ENCODE measurements around the gene ZFP62. TPM values are rescaled to one million over a fixed set of nuclear protein-coding genes. Genes with fewer than 3 reads are reported as not detected.
A peak's percentile ranks its signal among the peaks of the same experiment; 100 is the strongest.

ZFP62 gene
- total RNA-seq, 2 experiments from 2014 or later = 22.6 to 24.9 TPM

GRCh38 chr5:180866985-180867384 is 5.9 kb upstream of the ZFP62 start:
- no peak for TF ChIP-seq CTCF (IDR thresholded peaks at IDR 0.05)
- intact Hi-C loops (cut with DNase I, micrococcal nuclease) = loop anchor here in 1 of 2 experiments (5.0 to 10.0 kb wide), 2 partner anchors 85 to 572 kb away; partner anchors contain the start of gene MAPK9
- no peaks in the 10 kb centered on the region for H3K9me3 Mint-ChIP-seq
- no peak overlapping the region for H3K4me3 Mint-ChIP-seq
- H3K27ac ChIP-seq (ENCODE audit: low read depth in 1 of 2, low read length in 2 of 2) = no peak overlapping the region
- no peaks in the 10 kb centered on the region for H3K4me1 ChIP-seq (ENCODE audit: insufficient read depth, low read length)
- H3K27me3 ChIP-seq (ENCODE audit: control insufficient read depth in 1 of 2, insufficient read depth in 2 of 2, low read length in 2 of 2) = no peaks in the 10 kb centered on the region
- H3K27me3 Mint-ChIP-seq = peaks cover 26% of the 10 kb centered on the region
- ChIA-PET POLR2A (interaction anchor here (0.7 kb wide), 2 partner anchors 57 to 81 kb away, joined by 4 read pairs; no protein-coding TSS in a partner anchor), CTCF (interaction anchor here (1.1 to 3.3 kb wide), 3 partner anchors 54 to 83 kb away, joined by 3 to 13 read pairs (median 5); no protein-coding TSS in a partner anchor)
- H3K36me3 ChIP-seq (ENCODE audit: insufficient read depth, low read length) = no peaks in the 10 kb centered on the region
- ATAC-seq (ENCODE audit: poor library complexity) (no peak), DNase-seq (no peak)
- no peaks in the 10 kb centered on the region for H3K4me1 Mint-ChIP-seq (ENCODE audit: low read depth)
- H3K36me3 Mint-ChIP-seq (ENCODE audit: low read depth) = no peaks in the 10 kb centered on the region
- no peak overlapping the region for H3K4me3 ChIP-seq (ENCODE audit: low read length)
- H3K9me3 ChIP-seq (ENCODE audit: control insufficient read depth in 1 of 2, insufficient read depth in 1 of 2, low read length in 2 of 2) = no peaks in the 10 kb centered on the region
- no peak overlapping the region for H3K27ac Mint-ChIP-seq

DNA sequence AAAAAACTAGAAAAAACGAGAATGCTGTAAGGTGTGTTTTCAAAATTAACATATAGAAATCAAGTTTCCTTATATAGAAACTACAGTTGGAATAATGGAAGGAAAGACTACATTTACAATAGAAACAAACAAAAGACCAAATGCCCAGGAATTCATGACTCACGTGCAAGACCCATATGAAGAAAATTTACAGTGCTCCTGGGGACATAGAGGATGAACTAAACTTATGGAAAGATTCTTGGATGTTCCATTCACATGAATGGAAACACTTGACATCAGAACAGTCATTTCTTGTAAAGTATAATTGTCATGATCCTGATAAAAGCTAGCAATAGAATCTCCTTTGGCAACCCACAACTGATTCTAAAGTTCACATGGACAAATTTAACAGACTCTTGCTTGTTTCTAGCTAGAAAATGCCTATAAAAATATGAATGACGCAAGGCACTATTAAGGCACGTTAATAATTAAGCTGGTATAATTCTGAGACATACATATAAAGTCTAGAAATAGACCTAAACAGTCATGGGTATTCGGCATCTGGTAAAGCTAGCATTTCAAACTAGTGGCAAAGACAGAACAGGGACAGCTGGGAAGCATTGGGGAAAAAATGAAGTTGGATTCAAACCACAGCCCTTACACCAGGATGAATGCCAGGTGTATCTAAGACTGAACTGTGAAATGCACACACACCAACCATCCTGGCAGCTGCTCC is 5.1 kb upstream of the ZFP62 start:
- no peak overlapping the region for H3K27ac Mint-ChIP-seq
- no peaks in the 10 kb centered on the region for H3K9me3 ChIP-seq (ENCODE audit: control insufficient read depth in 1 of 2, insufficient read depth in 1 of 2, low read length in 2 of 2)
- intact Hi-C loops (cut with DNase I, micrococcal nuclease) = loop anchor here in 1 of 2 experiments (5.0 to 10.0 kb wide), 2 partner anchors 84 to 571 kb away; partner anchors contain the start of gene MAPK9
- H3K4me1 ChIP-seq (ENCODE audit: insufficient read depth, low read length) = peaks cover 5% of the 10 kb centered on the region
- POLR2A ChIA-PET = interaction anchor here (0.7 to 1.1 kb wide), 3 partner anchors 35 to 80 kb away, joined by 4 to 5 read pairs (median 4); no protein-coding TSS in a partner anchor
- no peaks in the 10 kb centered on the region for H3K36me3 ChIP-seq (ENCODE audit: insufficient read depth, low read length)
- H3K9me3 Mint-ChIP-seq = no peaks in the 10 kb centered on the region
- no peaks in the 10 kb centered on the region for H3K27me3 ChIP-seq (ENCODE audit: control insufficient read depth in 1 of 2, insufficient read depth in 2 of 2, low read length in 2 of 2)
- no peak overlapping the region for H3K4me3 ChIP-seq (ENCODE audit: low read length)
- no peak for DNase-seq
- ATAC-seq (ENCODE audit: poor library complexity) = no peak
- CTCF ChIA-PET = interaction anchor here (0.7 to 2.2 kb wide), 4 partner anchors 53 to 82 kb away, joined by 3 to 5 read pairs (median 3); no protein-coding TSS in a partner anchor
- H3K27me3 Mint-ChIP-seq = peaks cover 26% of the 10 kb centered on the region
- no peak overlapping the region for H3K4me3 Mint-ChIP-seq
- no peaks in the 10 kb centered on the region for H3K36me3 Mint-ChIP-seq (ENCODE audit: low read depth)
- no peaks in the 10 kb centered on the region for H3K4me1 Mint-ChIP-seq (ENCODE audit: low read depth)
- no peak for TF ChIP-seq CTCF (IDR thresholded peaks at IDR 0.05)
- no peak overlapping the region for H3K27ac ChIP-seq (ENCODE audit: low read depth in 1 of 2, low read length in 2 of 2)

GRCh38 chr5:180862645-180863044 is 1.6 kb upstream of the ZFP62 start:
- CTCF ChIA-PET = no interaction called here
- H3K27ac Mint-ChIP-seq = peak overlapping the region; percentile 30
- no peaks in the 10 kb centered on the region for H3K27me3 ChIP-seq (ENCODE audit: control insufficient read depth in 1 of 2, insufficient read depth in 2 of 2, low read length in 2 of 2)
- H3K4me3 ChIP-seq (ENCODE audit: low read length) = no peak overlapping the region
- H3K4me1 ChIP-seq (ENCODE audit: insufficient read depth, low read length) = peaks cover 10% of the 10 kb centered on the region
- H3K4me1 Mint-ChIP-seq (ENCODE audit: low read depth) = peaks cover 26% of the 10 kb centered on the region
- H3K4me3 Mint-ChIP-seq = peak overlapping the region; percentile 59
- POLR2A ChIA-PET = interaction anchor here (1.2 to 5.4 kb wide), 4 partner anchors 32 to 326 kb away, joined by 4 to 50 read pairs (median 9); partner anchors contain the start of gene MGAT1
- intact Hi-C loops (cut with DNase I, micrococcal nuclease) = loop anchor here (5.0 to 10.0 kb wide), 5 partner anchors 80 to 568 kb away; partner anchors contain the start of genes MAPK9 (in 1 of the 2), RACK1 (in 1 of the 2) and TRIM52 (in 1 of the 2)
- H3K9me3 Mint-ChIP-seq = no peaks in the 10 kb centered on the region
- TF ChIP-seq CTCF (IDR thresholded peaks at IDR 0.05) = no peak
- H3K27me3 Mint-ChIP-seq = peaks cover 15% of the 10 kb centered on the region
- DNase-seq (no peak), ATAC-seq (ENCODE audit: poor library complexity) (no peak)
- H3K36me3 ChIP-seq (ENCODE audit: insufficient read depth, low read length) = peaks cover 11% of the 10 kb centered on the region
- peaks cover 18% of the 10 kb centered on the region for H3K36me3 Mint-ChIP-seq (ENCODE audit: low read depth)
- no peaks in the 10 kb centered on the region for H3K9me3 ChIP-seq (ENCODE audit: control insufficient read depth in 1 of 2, insufficient read depth in 1 of 2, low read length in 2 of 2)
- no peak overlapping the region for H3K27ac ChIP-seq (ENCODE audit: low read depth in 1 of 2, low read length in 2 of 2)

Data from CD4-positive, alpha-beta T cell (primary cell).